ENCODE data around the gene SLC45A2.

The SLC45A2 gene

GRCh38 chr5:34014626-34015025, 30.1 kb upstream of the SLC45A2 start:
- Histone ChIP-seq H2AFZ (ENCODE audit: low read depth, low read length, severe bottlenecking) (no peak overlapping the region), H3K36me3 (ENCODE audit: low read length) (no peaks in the 10 kb centered on the region), H3K9ac (ENCODE audit: low read length) (no peak overlapping the region), H3K27ac (ENCODE audit: low read depth, low read length) (no peak overlapping the region), H3K9me2 (replicated peaks; ENCODE audit: insufficient read depth, low read length) (no peaks in the 10 kb centered on the region), H3K9me3 (ENCODE audit: insufficient read depth, low read length) (no peaks in the 10 kb centered on the region), H4K20me1 (ENCODE audit: low read depth, low read length) (no peaks in the 10 kb centered on the region), H3K4me2 (ENCODE audit: low read depth, low read length, poor library complexity, severe bottlenecking) (no peak overlapping the region), H3K4me3 (ENCODE audit: insufficient read depth, low read length, poor library complexity, severe bottlenecking) (no peak overlapping the region), H3F3A (ENCODE audit: insufficient read depth) (0 out of 2 replicates have a peak, but pooled peaks cover under 1% of the 10 kb centered on the region), H3K27me3 (ENCODE audit: low read length) (no peaks in the 10 kb centered on the region), H3K79me2 (ENCODE audit: insufficient read depth, low read length) (no peaks in the 10 kb centered on the region)
- TF ChIP-seq CTCF (IDR thresholded peaks at IDR 0.05; ENCODE audit: insufficient read depth, low read length, poor library complexity, severe bottlenecking) (no peak), EZH2phosphoT487 (conservative IDR thresholded peaks at IDR 0.05; ENCODE audit: low read length) (no peak)

GRCh38 chr5:34013547-34013946, 29.1 kb upstream of the SLC45A2 start:
- H2AFZ ChIP-seq (ENCODE audit: low read depth, low read length, severe bottlenecking) = no peak overlapping the region
- no peaks in the 10 kb centered on the region for H4K20me1 ChIP-seq (ENCODE audit: low read depth, low read length)
- no peaks in the 10 kb centered on the region for H3K36me3 ChIP-seq (ENCODE audit: low read length)
- no peak overlapping the region for H3K27ac ChIP-seq (ENCODE audit: low read depth, low read length)
- no peak overlapping the region for H3K9ac ChIP-seq (ENCODE audit: low read length)
- H3K4me3 ChIP-seq (ENCODE audit: insufficient read depth, low read length, poor library complexity, severe bottlenecking) = no peak overlapping the region
- H3K4me2 ChIP-seq (ENCODE audit: low read depth, low read length, poor library complexity, severe bottlenecking) = no peak overlapping the region
- no peaks in the 10 kb centered on the region for H3K9me3 ChIP-seq (ENCODE audit: insufficient read depth, low read length)
- H3K79me2 ChIP-seq (ENCODE audit: insufficient read depth, low read length) = no peaks in the 10 kb centered on the region
- H3F3A ChIP-seq (ENCODE audit: insufficient read depth) = peaks cover 11% of the 10 kb centered on the region; the same call in 1 of the 2 replicates
- H3K9me2 ChIP-seq (replicated peaks; ENCODE audit: insufficient read depth, low read length) = no peaks in the 10 kb centered on the region
- TF ChIP-seq CTCF (IDR thresholded peaks at IDR 0.05; ENCODE audit: insufficient read depth, low read length, poor library complexity, severe bottlenecking) = no peak
- no peak for TF ChIP-seq EZH2phosphoT487 (conservative IDR thresholded peaks at IDR 0.05; ENCODE audit: low read length)
- no peaks in the 10 kb centered on the region for H3K27me3 ChIP-seq (ENCODE audit: low read length)

GRCh38 chr5:34012791-34013190, 28.3 kb upstream of the SLC45A2 start:
- H3K27me3 ChIP-seq (ENCODE audit: low read length) = no peaks in the 10 kb centered on the region
- no peak for TF ChIP-seq EZH2phosphoT487 (conservative IDR thresholded peaks at IDR 0.05; ENCODE audit: low read length)
- no peak for TF ChIP-seq CTCF (IDR thresholded peaks at IDR 0.05; ENCODE audit: insufficient read depth, low read length, poor library complexity, severe bottlenecking)
- no peaks in the 10 kb centered on the region for H3K79me2 ChIP-seq (ENCODE audit: insufficient read depth, low read length)
- no peak overlapping the region for H3K27ac ChIP-seq (ENCODE audit: low read depth, low read length)
- no peaks in the 10 kb centered on the region for H3K9me2 ChIP-seq (replicated peaks; ENCODE audit: insufficient read depth, low read length)
- H3K4me2 ChIP-seq (ENCODE audit: low read depth, low read length, poor library complexity, severe bottlenecking) = no peak overlapping the region
- H3F3A ChIP-seq (ENCODE audit: insufficient read depth) = peaks cover 11% of the 10 kb centered on the region; the same call in 1 of the 2 replicates
- H3K36me3 ChIP-seq (ENCODE audit: low read length) = no peaks in the 10 kb centered on the region
- H3K9me3 ChIP-seq (ENCODE audit: insufficient read depth, low read length) = no peaks in the 10 kb centered on the region
- no peak overlapping the region for H3K4me3 ChIP-seq (ENCODE audit: insufficient read depth, low read length, poor library complexity, severe bottlenecking)
- H3K9ac ChIP-seq (ENCODE audit: low read length) = no peak overlapping the region
- H4K20me1 ChIP-seq (ENCODE audit: low read depth, low read length) = no peaks in the 10 kb centered on the region
- H2AFZ ChIP-seq (ENCODE audit: low read depth, low read length, severe bottlenecking) = no peak overlapping the region
